ENCODE measurements around the gene LIMS1.

DNA sequence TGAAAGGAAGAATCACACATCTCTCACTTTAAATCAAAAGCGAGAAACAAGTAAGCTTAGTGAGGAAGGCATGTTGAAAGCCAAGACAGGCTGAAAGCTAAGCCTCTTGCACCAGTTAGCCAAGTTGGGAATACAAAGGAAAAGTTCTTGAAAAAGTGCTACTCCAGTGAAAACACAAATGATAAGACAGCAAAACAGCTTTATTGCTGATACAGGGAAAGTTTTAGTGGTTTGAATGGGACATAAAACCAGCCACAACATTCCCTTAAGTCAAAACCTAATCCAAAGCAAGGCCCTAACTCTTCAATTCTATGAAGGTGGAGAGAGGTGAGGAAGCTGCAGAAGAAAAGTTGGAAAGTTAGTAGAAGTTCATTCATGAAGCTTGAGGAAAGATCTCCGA is 28.0 kb downstream of the LIMS1 start:
- TF ChIP-seq, protein P1, sequence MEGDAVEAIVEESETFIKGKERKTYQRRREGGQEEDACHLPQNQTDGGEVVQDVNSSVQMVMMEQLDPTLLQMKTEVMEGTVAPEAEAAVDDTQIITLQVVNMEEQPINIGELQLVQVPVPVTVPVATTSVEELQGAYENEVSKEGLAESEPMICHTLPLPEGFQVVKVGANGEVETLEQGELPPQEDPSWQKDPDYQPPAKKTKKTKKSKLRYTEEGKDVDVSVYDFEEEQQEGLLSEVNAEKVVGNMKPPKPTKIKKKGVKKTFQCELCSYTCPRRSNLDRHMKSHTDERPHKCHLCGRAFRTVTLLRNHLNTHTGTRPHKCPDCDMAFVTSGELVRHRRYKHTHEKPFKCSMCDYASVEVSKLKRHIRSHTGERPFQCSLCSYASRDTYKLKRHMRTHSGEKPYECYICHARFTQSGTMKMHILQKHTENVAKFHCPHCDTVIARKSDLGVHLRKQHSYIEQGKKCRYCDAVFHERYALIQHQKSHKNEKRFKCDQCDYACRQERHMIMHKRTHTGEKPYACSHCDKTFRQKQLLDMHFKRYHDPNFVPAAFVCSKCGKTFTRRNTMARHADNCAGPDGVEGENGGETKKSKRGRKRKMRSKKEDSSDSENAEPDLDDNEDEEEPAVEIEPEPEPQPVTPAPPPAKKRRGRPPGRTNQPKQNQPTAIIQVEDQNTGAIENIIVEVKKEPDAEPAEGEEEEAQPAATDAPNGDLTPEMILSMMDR (IDR thresholded peaks at IDR 0.05), result no peak
- TF ChIP-seq EZH2phosphoT487 (IDR thresholded peaks at IDR 0.05) (no peak), EZH2 (IDR thresholded peaks at IDR 0.05) (no peak)
